CD14-positive monocyte (primary cell): ENCODE data around the gene NEURL1B. TPM values are rescaled to one million over a fixed set of nuclear protein-coding genes. Genes with fewer than 3 reads are reported as not detected.

Experiments used
- DNase-seq, 3 donors: peaks; one replicate each; pipeline ENCODE4 v3.0.0-alpha.2; 2011 to 2022
- H2AFZ ChIP-seq: 2 replicates; pipeline ENCODE4 v1.6.0; 2012; ENCODE audit warnings: mild to moderate bottlenecking, low read depth, low read length, inconsistent platforms; ENCODE audit not compliant: insufficient read depth, poor library complexity, severe bottlenecking
- H3K27ac ChIP-seq, 2 donors: 1 replicate in 1 of 2; 2 replicates in 1 of 2; pipeline ENCODE4 v1.5.1; 2012 to 2013; ENCODE audit warnings: low read length in 2 of 2, control low read depth in 1 of 2, inconsistent platforms in 1 of 2, low read depth in 1 of 2, mild to moderate bottlenecking in 1 of 2
- H3K27me3 ChIP-seq, 2 donors: one replicate each; pipeline versions ENCODE4 v1.6.0 to v1.6.1; 2011 to 2013; ENCODE audit warnings: low read length in 2 of 2; ENCODE audit not compliant: control insufficient read depth in 2 of 2, insufficient read depth in 2 of 2
- H3K36me3 ChIP-seq, 2 donors: replicated peaks in 1 of 2; 1 replicate in 1 of 2; 2 replicates in 1 of 2; pipeline versions ENCODE4 v1.5.1 to v1.6.1; 2012 to 2013; ENCODE audit warnings: low read length in 2 of 2, control low read depth in 1 of 2, inconsistent platforms in 1 of 2, mild to moderate bottlenecking in 1 of 2; ENCODE audit not compliant: insufficient read depth in 2 of 2, control insufficient read depth in 1 of 2
- H3K4me1 ChIP-seq, 2 donors: 1 replicate in 1 of 2; 2 replicates in 1 of 2; pipeline versions ENCODE4 v1.5.1 to v1.6.1; 2012 to 2013; ENCODE audit warnings: low read length in 2 of 2, control low read depth in 1 of 2, inconsistent platforms in 1 of 2, mild to moderate bottlenecking in 1 of 2, moderate library complexity in 1 of 2; ENCODE audit not compliant: insufficient read depth in 2 of 2, control insufficient read depth in 1 of 2
- H3K4me2 ChIP-seq: replicated peaks from 2 replicates; pipeline ENCODE3; 2012; ENCODE audit warnings: low read length, moderate library complexity, mild to moderate bottlenecking; ENCODE audit not compliant: poor library complexity, severe bottlenecking; ENCODE audit errors: extremely low read depth
- H3K4me3 ChIP-seq, 3 experiments: fragments of 200-600 bp in 1 of 3; sonication (generic) in 1 of 3; replicated peaks in 1 of 3; 1 replicate in 2 of 3; 2 replicates in 1 of 3; pipeline ENCODE4 v1.5.1; 2011 to 2013; ENCODE audit warnings: low read length in 3 of 3, mild to moderate bottlenecking in 3 of 3, control low read depth in 2 of 3, low read depth in 2 of 3, inconsistent platforms in 1 of 3, moderate library complexity in 1 of 3
- H3K79me2 ChIP-seq: 2 replicates; pipeline ENCODE4 v1.6.0; 2012; ENCODE audit warnings: mild to moderate bottlenecking, control low read depth, inconsistent platforms, low read length, moderate library complexity; ENCODE audit not compliant: insufficient read depth
- H3K9ac ChIP-seq: 2 replicates; pipeline ENCODE4 v1.6.0; 2017; ENCODE audit warnings: low read length, mild to moderate bottlenecking; ENCODE audit not compliant: insufficient read depth, poor library complexity, severe bottlenecking
- H3K9me3 ChIP-seq, 2 donors: replicated peaks in 1 of 2; 1 replicate in 1 of 2; 2 replicates in 1 of 2; pipeline versions ENCODE4 v1.5.1 to v1.6.1; 2012 to 2013; ENCODE audit warnings: low read length in 2 of 2, control low read depth in 1 of 2; ENCODE audit not compliant: control insufficient read depth in 1 of 2, insufficient read depth in 1 of 2
- H4K20me1 ChIP-seq: 2 replicates; pipeline ENCODE4 v1.6.0; 2012; ENCODE audit warnings: mild to moderate bottlenecking, low read length, control low read depth, moderate library complexity; ENCODE audit not compliant: insufficient read depth
- H3K27ac Mint-ChIP-seq, 7 donors: one replicate each; pipeline ENCODE4 v1.8.0; 2020; ENCODE audit warnings: mild to moderate bottlenecking in 7 of 7, mixed read lengths in 7 of 7, moderate library complexity in 6 of 7, inconsistent platforms in 2 of 7
- H3K27me3 Mint-ChIP-seq, 3 donors: one replicate each; pipeline ENCODE4 v1.8.0; 2021 to 2022; ENCODE audit warnings: low read depth in 3 of 3, mild to moderate bottlenecking in 3 of 3, mixed read lengths in 3 of 3, moderate library complexity in 3 of 3, inconsistent platforms in 1 of 3
- H3K36me3 Mint-ChIP-seq, 2 donors: one replicate each; pipeline ENCODE4 v1.8.0; 2020; ENCODE audit warnings: mixed read lengths in 2 of 2, inconsistent platforms in 1 of 2, mild to moderate bottlenecking in 1 of 2
- H3K4me1 Mint-ChIP-seq: one replicate; pipeline ENCODE4 v1.8.0; 2020; ENCODE audit warnings: mild to moderate bottlenecking, mixed read lengths
- H3K4me3 Mint-ChIP-seq, 2 donors: one replicate each; pipeline ENCODE4 v1.8.0; 2020; ENCODE audit warnings: mild to moderate bottlenecking in 2 of 2, mixed read lengths in 2 of 2, moderate library complexity in 1 of 2
- H3K9me3 Mint-ChIP-seq, 7 donors: one replicate each; pipeline ENCODE4 v1.8.0; 2020 to 2022; ENCODE audit warnings: mixed read lengths in 7 of 7, mild to moderate bottlenecking in 6 of 7, moderate library complexity in 6 of 7, inconsistent platforms in 2 of 7
- CTCF ChIP-seq: fragments of 200-600 bp; IDR thresholded peaks from one replicate; pipeline ENCODE4 v1.8.0; 2022; ENCODE audit warnings: antibody characterized with exemption, mild to moderate bottlenecking
- WGBS: methylation state at CpG from one replicate; pipeline ENCODE4 v1.1.5; 2013; ENCODE audit warnings: missing lambda C conversion rate; ENCODE audit not compliant: insufficient coverage; 5-methylcytosine and 5-hydroxymethylcytosine counted together
- intact Hi-C, 2 donors: fragments of 100-400 bp; cut with micrococcal nuclease; formaldehyde crosslinking; loops; one replicate each; pipeline versions ENCODE4 v1.15.0 to v1.15.1; 2023
- polyA plus RNA-seq, 3 donors: library from polyadenylated mRNA; depleted of rRNA in 1 of 3; unstranded in 2 of 3; stranded (reverse) in 1 of 3; fragments of 300-500 nt in 2 of 3; fragments of >200 nt in 1 of 3; fragmentation: Illumina TruSeq in 2 of 3; gene quantifications; 1 replicate in 2 of 3; 2 replicates in 1 of 3; pipeline ENCODE4 v1.2.3, GENCODE V29; 2012 to 2021

The NEURL1B gene
- polyA plus RNA-seq, 3 donors: 0.01 TPM; not detected in 2

GRCh38 chr5:172736508-172737135 is 95.6 kb downstream of the NEURL1B start:
- TF ChIP-seq CTCF: no peak
- Mint-ChIP-seq H3K4me1 (peaks cover 29% of the 10 kb centered on the region), H3K27ac (peak overlapping the region in 1 of 7 donors; percentile 1), H3K9me3 (peaks cover 0 to 2% (median 0%) of the 10 kb centered on the region in 7 donors), H3K36me3 (peaks cover 2 to 3% of the 10 kb centered on the region in 2 donors), H3K4me3 (no peak overlapping the region), H3K27me3 (peaks cover 0 to 7% (median 3%) of the 10 kb centered on the region in 3 donors)
- intact Hi-C loops: no loop called here
- 96% methylated on average over 3 of the region's 11 CpGs for WGBS
- Histone ChIP-seq H3K9ac (no peak overlapping the region), H2AFZ (no peak overlapping the region), H3K27ac (no peak overlapping the region), H3K4me3 (no peak overlapping the region), H3K79me2 (no peaks in the 10 kb centered on the region), H3K9me3 (no peaks in the 10 kb centered on the region), H3K36me3 (no peaks in the 10 kb centered on the region), H3K4me2 (no peak overlapping the region), H4K20me1 (no peaks in the 10 kb centered on the region), H3K4me1 (peaks cover 17 to 29% of the 10 kb centered on the region in 2 donors), H3K27me3 (no peaks in the 10 kb centered on the region)
- no peak for DNase-seq

- H3K36me3 Mint-ChIP-seq: peaks cover 2 to 3% of the 10 kb centered on the region in 2 donors
- no peak overlapping the region for H3K4me3 ChIP-seq
- no peak overlapping the region for H2AFZ ChIP-seq
- no peak overlapping the region for H3K27ac ChIP-seq
- DNase-seq: no peak
- no peaks in the 10 kb centered on the region for H3K9me3 ChIP-seq
- H3K4me1 ChIP-seq: peaks cover 23 to 43% of the 10 kb centered on the region in 2 donors
- no peaks in the 10 kb centered on the region for H3K27me3 ChIP-seq
- H3K4me1 Mint-ChIP-seq: peaks cover 34% of the 10 kb centered on the region
- H3K27me3 Mint-ChIP-seq: peaks cover 0 to 4% (median 1%) of the 10 kb centered on the region in 3 donors
- H3K27ac Mint-ChIP-seq: peak overlapping the region in 6 of 7 donors; percentile 26 to 100 (median 94)
- H3K4me2 ChIP-seq: no peak overlapping the region
- no CpG with 5 or more reads among the region's 6 CpGs for WGBS
- no peak overlapping the region for H3K4me3 Mint-ChIP-seq
- H4K20me1 ChIP-seq: no peaks in the 10 kb centered on the region
- peaks cover 0 to 2% (median 0%) of the 10 kb centered on the region in 7 donors for H3K9me3 Mint-ChIP-seq
- H3K36me3 ChIP-seq: no peaks in the 10 kb centered on the region
- intact Hi-C loops: no loop called here
- no peak overlapping the region for H3K9ac ChIP-seq
- H3K79me2 ChIP-seq: no peaks in the 10 kb centered on the region
- no peak for TF ChIP-seq CTCF
Measured at GRCh38 chr5:172739375-172739774, 98.3 kb downstream of the NEURL1B start.
